Hepatocyte (in vitro differentiated cells): Measurements from ENCODE around the gene ICA1. TPM values are rescaled to one million over a fixed set of nuclear protein-coding genes. Genes with fewer than 3 reads are reported as not detected.

Experiments
- DNase-seq: peaks from one replicate; pipeline ENCODE4 v3.0.0-alpha.2; 2016; ENCODE audit warnings: low spot score
- H2AFZ ChIP-seq: fragments of 200-600 bp; sonication (generic); 2 replicates; pipeline ENCODE4 v1.6.0; 2016; ENCODE audit warnings: antibody characterized with exemption, mild to moderate bottlenecking
- H3K27ac ChIP-seq: fragments of 200-600 bp; sonication (generic); 2 replicates; pipeline ENCODE4 v1.5.1; 2016; ENCODE audit warnings: mild to moderate bottlenecking
- H3K27me3 ChIP-seq: fragments of 200-600 bp; sonication (generic); 2 replicates; pipeline ENCODE4 v1.6.1; 2016
- H3K36me3 ChIP-seq: fragments of 200-600 bp; sonication (generic); replicated peaks from 2 replicates; pipeline ENCODE4 v1.5.1; 2016; ENCODE audit warnings: low read depth; ENCODE audit not compliant: insufficient read depth
- H3K4me1 ChIP-seq: fragments of 200-600 bp; sonication (generic); 2 replicates; pipeline ENCODE4 v1.5.1; 2016; ENCODE audit warnings: mild to moderate bottlenecking, moderate library complexity; ENCODE audit not compliant: insufficient read depth
- H3K4me2 ChIP-seq: fragments of 200-600 bp; sonication (generic); 2 replicates; pipeline ENCODE4 v1.6.0; 2016
- H3K4me3 ChIP-seq: fragments of 200-600 bp; sonication (generic); 2 replicates; pipeline ENCODE4 v1.5.1; 2016; ENCODE audit warnings: mild to moderate bottlenecking
- H3K79me2 ChIP-seq: fragments of 200-600 bp; sonication (generic); 2 replicates; pipeline ENCODE4 v1.6.0; 2017; ENCODE audit warnings: mild to moderate bottlenecking
- H3K9me2 ChIP-seq: fragments of 200-600 bp; sonication (generic); replicated peaks from 2 replicates; pipeline ENCODE4 v1.6.0; 2017; ENCODE audit warnings: mild to moderate bottlenecking; ENCODE audit not compliant: insufficient read depth
- H3K9me3 ChIP-seq: fragments of 200-600 bp; sonication (generic); 2 replicates; pipeline ENCODE4 v1.5.1; 2016; ENCODE audit warnings: low read depth, mild to moderate bottlenecking
- H4K20me1 ChIP-seq: fragments of 200-600 bp; sonication (generic); 2 replicates; pipeline ENCODE4 v1.6.0; 2016; ENCODE audit warnings: mild to moderate bottlenecking; ENCODE audit not compliant: insufficient read depth, poor library complexity, severe bottlenecking
- CTCF ChIP-seq: fragments of 200-600 bp; sonication (generic); IDR thresholded peaks from 2 replicates; pipeline ENCODE4 v1.5.1; 2016; ENCODE audit warnings: antibody characterized with exemption, mild to moderate bottlenecking; ENCODE audit not compliant: poor library complexity
- EZH2 ChIP-seq: fragments of 200-600 bp; sonication (generic); IDR thresholded peaks from 2 replicates; pipeline ENCODE4 v1.6.1; 2016; ENCODE audit warnings: antibody characterized with exemption, mild to moderate bottlenecking, borderline replicate concordance
- EZH2phosphoT487 ChIP-seq: fragments of 200-600 bp; sonication (generic); IDR thresholded peaks from one replicate; pipeline ENCODE4 v1.6.1; 2018; ENCODE audit warnings: antibody characterized with exemption, mild to moderate bottlenecking, low read depth, moderate library complexity; ENCODE audit not compliant: unreplicated experiment, severe bottlenecking
- WGBS: methylation state at CpG from one replicate; pipeline ENCODE4 v1.1.6; 2016; ENCODE audit warnings: low lambda C conversion rate; ENCODE audit errors: missing lambda C conversion rate; 5-methylcytosine and 5-hydroxymethylcytosine counted together
- polyA plus RNA-seq: library from polyadenylated mRNA; unstranded; fragments of >200 nt; fragmentation: Nextera tagmentation; extraction: Ambion mirVana; gene quantifications from 2 replicates; pipeline ENCODE4 v1.2.1, GENCODE V29; 2016
- total RNA-seq: library from RNA; depleted of rRNA; stranded (reverse); fragments of >200 nt; gene quantifications from 2 replicates; pipeline ENCODE4 v1.2.3, GENCODE V29; 2014

ICA1 gene
- total and polyA plus RNA-seq, 2 experiments from 2014 or later: 32.9 to 40.1 TPM

- H3K27ac ChIP-seq: no peak overlapping the region
- no peak overlapping the region for H3K4me2 ChIP-seq
- H3K27me3 ChIP-seq: no peaks in the 10 kb centered on the region
- DNase-seq: no peak
- no peaks in the 10 kb centered on the region for H3K9me2 ChIP-seq
- no peak overlapping the region for H2AFZ ChIP-seq
- no peaks in the 10 kb centered on the region for H3K79me2 ChIP-seq
- no peaks in the 10 kb centered on the region for H3K4me1 ChIP-seq
- TF ChIP-seq EZH2 (no peak), CTCF (no peak), EZH2phosphoT487 (no peak)
- no peak overlapping the region for H3K4me3 ChIP-seq
- H4K20me1 ChIP-seq: no peaks in the 10 kb centered on the region
- H3K9me3 ChIP-seq: no peaks in the 10 kb centered on the region
- WGBS: 93% methylated on average over 4 of the region's 4 CpGs
- H3K36me3 ChIP-seq: no peaks in the 10 kb centered on the region
These were observed 84.6 kb downstream of the ICA1 start for GRCh38 chr7:8177109-8177933.

- no peaks in the 10 kb centered on the region for H3K79me2 ChIP-seq
- H3K27ac ChIP-seq: peak overlapping the region; percentile 9
- no peaks in the 10 kb centered on the region for H3K36me3 ChIP-seq
- no peaks in the 10 kb centered on the region for H3K9me3 ChIP-seq
- H3K9me2 ChIP-seq: no peaks in the 10 kb centered on the region
- H3K4me2 ChIP-seq: no peak overlapping the region
- 77% methylated on average over 10 of the region's 10 CpGs for WGBS
- no peak for DNase-seq
- no peak overlapping the region for H2AFZ ChIP-seq
- no peaks in the 10 kb centered on the region for H4K20me1 ChIP-seq
- H3K27me3 ChIP-seq: no peaks in the 10 kb centered on the region
- no peak for TF ChIP-seq CTCF
- TF ChIP-seq EZH2phosphoT487: no peak
- TF ChIP-seq EZH2: no peak
- H3K4me1 ChIP-seq: no peaks in the 10 kb centered on the region
- no peak overlapping the region for H3K4me3 ChIP-seq
These were observed 85.4 kb downstream of the ICA1 start for GRCh38 chr7:8176370-8177081.

GRCh38 chr7:8175929-8176369, 86.0 kb downstream of the ICA1 start:
- Histone ChIP-seq H3K27ac (peak overlapping the region; percentile 9), H3K4me1 (no peaks in the 10 kb centered on the region), H3K36me3 (no peaks in the 10 kb centered on the region), H4K20me1 (no peaks in the 10 kb centered on the region), H3K9me3 (no peaks in the 10 kb centered on the region), H3K4me3 (no peak overlapping the region), H3K9me2 (no peaks in the 10 kb centered on the region), H3K27me3 (no peaks in the 10 kb centered on the region), H2AFZ (peak overlapping the region; percentile 28), H3K79me2 (no peaks in the 10 kb centered on the region), H3K4me2 (no peak overlapping the region)
- 71% methylated on average over 6 of the region's 6 CpGs for WGBS
- TF ChIP-seq EZH2: no peak
- TF ChIP-seq EZH2phosphoT487: no peak
- TF ChIP-seq CTCF: no peak
- DNase-seq: peak; percentile 25
